OCI-LY3 (cell line): ENCODE measurements around the gene CCDC175.

Source experiments
- H2AFZ ChIP-seq: fragments of 200-600, 300-600 bp; shearing (Covaris generic); 2 replicates; pipeline ENCODE4 v1.6.0; 2014; ENCODE audit warnings: antibody characterized with exemption, low read depth, low read length
- H3K27ac ChIP-seq: fragments of 200-600, 300-600 bp; sonication (generic); 2 replicates; pipeline ENCODE4 v1.5.1; 2014; ENCODE audit warnings: mild to moderate bottlenecking, low read length, moderate library complexity, mixed read lengths
- H3K27me3 ChIP-seq: fragments of 200-600, 300-600 bp; sonication (generic); 2 replicates; pipeline ENCODE4 v1.6.1; 2014; ENCODE audit warnings: low read depth, low read length, mixed read lengths
- H3K36me3 ChIP-seq: fragments of 200-600, 300-600 bp; sonication (generic); replicated peaks from 2 replicates; pipeline ENCODE3; 2014; ENCODE audit warnings: low read depth, low read length, mixed read lengths
- H3K4me1 ChIP-seq: fragments of 300-600, 200-600 bp; sonication (generic); 2 replicates; pipeline ENCODE4 v1.6.1; 2014; ENCODE audit warnings: low read length, mixed read lengths
- H3K4me2 ChIP-seq: fragments of 200-600, 300-600 bp; sonication (generic); 2 replicates; pipeline ENCODE4 v1.6.1; 2014; ENCODE audit warnings: low read length, mixed read lengths
- H3K4me3 ChIP-seq: fragments of 300-600, 200-600 bp; sonication (generic); 2 replicates; pipeline ENCODE4 v1.5.1; 2014; ENCODE audit warnings: antibody characterized with exemption, mild to moderate bottlenecking, low read length, moderate library complexity
- H3K79me2 ChIP-seq: fragments of 300-600, 200-600 bp; shearing (Covaris generic); 2 replicates; pipeline ENCODE4 v1.6.1; 2014; ENCODE audit warnings: mild to moderate bottlenecking, low read length, mixed read lengths
- H3K9ac ChIP-seq: fragments of 300-600, 200-600 bp; shearing (Covaris generic); 2 replicates; pipeline ENCODE4 v1.6.0; 2014; ENCODE audit warnings: mild to moderate bottlenecking, low read length, moderate library complexity
- H3K9me3 ChIP-seq: fragments of 200-600, 300-600 bp; shearing (Covaris generic); 2 replicates; pipeline ENCODE4 v1.6.1; 2014; ENCODE audit warnings: low read length, mixed read lengths; ENCODE audit not compliant: insufficient read depth
- H4K20me1 ChIP-seq: fragments of 200-600, 300-600 bp; sonication (generic); 2 replicates; pipeline ENCODE4 v1.6.1; 2016; ENCODE audit warnings: low read length, mixed read lengths; ENCODE audit not compliant: insufficient read depth
- CTCF ChIP-seq: fragments of 200-600, 300-600 bp; sonication (generic); IDR thresholded peaks from 2 replicates; pipeline ENCODE4 v1.5.1; 2014; ENCODE audit warnings: antibody characterized with exemption, low read length, low read depth
- EZH2phosphoT487 ChIP-seq: fragments of 200-600 bp; shearing (Covaris generic); IDR thresholded peaks from 2 replicates; pipeline ENCODE4 v1.6.1; 2018; ENCODE audit warnings: antibody characterized with exemption, mixed run types, low read depth

Gene CCDC175

GRCh38 chr14:59600211-59600945 is 23.8 kb upstream of the CCDC175 start:
- no peak overlapping the region for H3K27ac ChIP-seq
- TF ChIP-seq CTCF (no peak), EZH2phosphoT487 (no peak)
- peaks cover 12% of the 10 kb centered on the region for H3K27me3 ChIP-seq
- H3K9me3 ChIP-seq: no peaks in the 10 kb centered on the region
- no peaks in the 10 kb centered on the region for H3K36me3 ChIP-seq
- no peaks in the 10 kb centered on the region for H3K4me1 ChIP-seq
- H4K20me1 ChIP-seq: no peaks in the 10 kb centered on the region
- no peak overlapping the region for H3K4me3 ChIP-seq
- no peak overlapping the region for H3K4me2 ChIP-seq
- no peak overlapping the region for H3K9ac ChIP-seq
- no peaks in the 10 kb centered on the region for H3K79me2 ChIP-seq
- H2AFZ ChIP-seq: no peak overlapping the region

- TF ChIP-seq CTCF (no peak), EZH2phosphoT487 (no peak)
- peaks cover 22% of the 10 kb centered on the region for H3K27me3 ChIP-seq
- no peak overlapping the region for H3K4me3 ChIP-seq
- no peak overlapping the region for H3K9ac ChIP-seq
- H3K4me2 ChIP-seq: no peak overlapping the region
- no peak overlapping the region for H3K27ac ChIP-seq
- H2AFZ ChIP-seq: no peak overlapping the region
- no peaks in the 10 kb centered on the region for H3K4me1 ChIP-seq
- H3K36me3 ChIP-seq: no peaks in the 10 kb centered on the region
- H3K79me2 ChIP-seq: no peaks in the 10 kb centered on the region
- H4K20me1 ChIP-seq: no peaks in the 10 kb centered on the region
- H3K9me3 ChIP-seq: no peaks in the 10 kb centered on the region
Measured at GRCh38 chr14:59595071-59595470, 18.5 kb upstream of the CCDC175 start.

GRCh38 chr14:59591641-59592370 is 15.2 kb upstream of the CCDC175 start:
- H2AFZ ChIP-seq: no peak overlapping the region
- no peaks in the 10 kb centered on the region for H3K79me2 ChIP-seq
- H3K4me3 ChIP-seq: no peak overlapping the region
- no peak overlapping the region for H3K9ac ChIP-seq
- H3K9me3 ChIP-seq: no peaks in the 10 kb centered on the region
- H4K20me1 ChIP-seq: no peaks in the 10 kb centered on the region
- H3K36me3 ChIP-seq: no peaks in the 10 kb centered on the region
- H3K27me3 ChIP-seq: peaks cover 10% of the 10 kb centered on the region; the same call in 1 of the 2 replicates
- TF ChIP-seq CTCF: no peak
- no peak for TF ChIP-seq EZH2phosphoT487
- H3K4me1 ChIP-seq: no peaks in the 10 kb centered on the region
- H3K27ac ChIP-seq: no peak overlapping the region
- no peak overlapping the region for H3K4me2 ChIP-seq

- Histone ChIP-seq H3K9ac (no peak overlapping the region), H3K4me2 (no peak overlapping the region), H3K27me3 (no peaks in the 10 kb centered on the region), H3K9me3 (no peaks in the 10 kb centered on the region), H3K27ac (no peak overlapping the region), H3K36me3 (no peaks in the 10 kb centered on the region), H3K79me2 (no peaks in the 10 kb centered on the region), H3K4me3 (no peak overlapping the region), H2AFZ (no peak overlapping the region), H3K4me1 (no peaks in the 10 kb centered on the region), H4K20me1 (no peaks in the 10 kb centered on the region)
- TF ChIP-seq CTCF: no peak
- TF ChIP-seq EZH2phosphoT487: no peak
Measured at GRCh38 chr14:59588101-59588500, 11.5 kb upstream of the CCDC175 start.
